Fibroblast of lung (primary cell): ENCODE measurements around the gene BCAR1. TPM values are rescaled to one million over a fixed set of nuclear protein-coding genes. Genes with fewer than 3 reads are reported as not detected.

ENCODE experiments used
- DNase-seq, 2 donors: peaks; one replicate each; pipeline versions ENCODE4 v3.0.0 to v3.0.0-alpha.2; 2010; ENCODE audit warnings: low read depth in 2 of 2
- H2AFZ ChIP-seq: 2 replicates; pipeline ENCODE4 v1.5.1; 2012; ENCODE audit warnings: low read length, control low read depth, inconsistent platforms
- H3K27ac ChIP-seq: 2 replicates; pipeline ENCODE4 v1.5.1; 2011; ENCODE audit warnings: low read length, control low read depth; ENCODE audit not compliant: insufficient read depth
- H3K27me3 ChIP-seq: 2 replicates; pipeline ENCODE4 v1.5.1; 2011; ENCODE audit warnings: mild to moderate bottlenecking, low read length; ENCODE audit not compliant: control insufficient read depth, insufficient read depth
- H3K36me3 ChIP-seq: 2 replicates; pipeline ENCODE4 v1.5.1; 2011; ENCODE audit warnings: low read length; ENCODE audit not compliant: control insufficient read depth, insufficient read depth
- H3K4me1 ChIP-seq: 2 replicates; pipeline ENCODE4 v1.5.1; 2011; ENCODE audit warnings: low read length; ENCODE audit not compliant: control insufficient read depth, insufficient read depth; ENCODE audit errors: extremely low read depth
- H3K4me2 ChIP-seq: 2 replicates; pipeline ENCODE4 v1.5.1; 2011; ENCODE audit warnings: low read length, control low read depth; ENCODE audit not compliant: insufficient read depth; ENCODE audit errors: extremely low read depth
- H3K4me3 ChIP-seq, 4 experiments: fragments of 200-600 bp in 1 of 4; sonication (generic) in 1 of 4; replicated peaks in 1 of 4; 2 replicates each; pipeline ENCODE4 v1.5.1; 2011 to 2016; ENCODE audit warnings: low read length in 4 of 4, low read depth in 3 of 4, mild to moderate bottlenecking in 3 of 4, control low read depth in 2 of 4, inconsistent platforms in 1 of 4, mixed read lengths in 1 of 4; ENCODE audit not compliant: insufficient read depth in 1 of 4; ENCODE audit errors: control extremely low read depth in 1 of 4
- H3K79me2 ChIP-seq: 2 replicates; pipeline ENCODE4 v1.5.1; 2012; ENCODE audit warnings: mild to moderate bottlenecking, low read length, inconsistent platforms; ENCODE audit not compliant: control insufficient read depth, insufficient read depth
- H3K9ac ChIP-seq: 2 replicates; pipeline ENCODE4 v1.5.1; 2011; ENCODE audit warnings: mild to moderate bottlenecking, low read length, control low read depth; ENCODE audit not compliant: insufficient read depth
- H3K9me3 ChIP-seq: 2 replicates; pipeline ENCODE4 v1.5.1; 2012; ENCODE audit warnings: low read depth, low read length; ENCODE audit not compliant: control insufficient read depth, insufficient read depth
- H4K20me1 ChIP-seq: 2 replicates; pipeline ENCODE4 v1.5.1; 2011; ENCODE audit warnings: low read length; ENCODE audit not compliant: control insufficient read depth, insufficient read depth; ENCODE audit errors: extremely low read depth
- CTCF ChIP-seq, 2 donors: IDR thresholded peaks in 1 of 2; conservative IDR thresholded peaks in 1 of 2; 1 replicate in 1 of 2; 2 replicates in 1 of 2; pipeline ENCODE4 v1.5.1; 2011 to 2012; ENCODE audit warnings: low read length in 2 of 2, control low read depth in 1 of 2, inconsistent platforms in 1 of 2, low read depth in 1 of 2, mild to moderate bottlenecking in 1 of 2
- EZH2 ChIP-seq: IDR thresholded peaks from 2 replicates; pipeline ENCODE4 v1.5.1; 2012; ENCODE audit warnings: low read length, control low read depth, mild to moderate bottlenecking; ENCODE audit errors: missing control alignments
- polyA plus RNA-seq, 2 donors: library from polyadenylated mRNA; depleted of rRNA in 1 of 2; stranded (reverse) in 1 of 2; unstranded in 1 of 2; fragments of >200 nt; gene quantifications; 2 replicates each; pipeline ENCODE4 v1.2.1, GENCODE V29; 2011 to 2012; ENCODE audit warnings: missing spikeins in 1 of 2
- total RNA-seq: library from RNA; depleted of rRNA; stranded (reverse); fragments of >200 nt; gene quantifications from 2 replicates; pipeline ENCODE4 v1.2.1, GENCODE V29; 2014

The BCAR1 gene
- total and polyA plus RNA-seq, 2 donors (not counting 1 experiment from before 2014, with no cell fraction given) = 36.8 to 66.5 TPM

GRCh38 chr16:75227361-75228142, 23.9 kb downstream of the BCAR1 start:
- no peaks in the 10 kb centered on the region for H3K4me1 ChIP-seq
- H3K79me2 ChIP-seq = peaks cover 4% of the 10 kb centered on the region
- no peak overlapping the region for H3K4me3 ChIP-seq
- H2AFZ ChIP-seq = no peak overlapping the region
- no peaks in the 10 kb centered on the region for H3K27me3 ChIP-seq
- H4K20me1 ChIP-seq = no peaks in the 10 kb centered on the region
- DNase-seq = no peak
- no peak overlapping the region for H3K27ac ChIP-seq
- no peak overlapping the region for H3K4me2 ChIP-seq
- H3K9me3 ChIP-seq = no peaks in the 10 kb centered on the region
- no peak overlapping the region for H3K9ac ChIP-seq
- TF ChIP-seq CTCF (conservative IDR thresholded peaks at IDR 0.05 in 1 of 2, IDR thresholded peaks at IDR 0.05 in 1 of 2; ENCODE audit: low read depth in 1 of 2, low read length in 2 of 2) (no peak), EZH2 (no peak)
- H3K36me3 ChIP-seq = peaks cover 28% of the 10 kb centered on the region

- H3K9me3 ChIP-seq = no peaks in the 10 kb centered on the region
- H2AFZ ChIP-seq = no peak overlapping the region
- H3K4me2 ChIP-seq = no peak overlapping the region
- no peak overlapping the region for H3K9ac ChIP-seq
- H3K27me3 ChIP-seq = no peaks in the 10 kb centered on the region
- H3K79me2 ChIP-seq = peaks cover 2% of the 10 kb centered on the region
- H3K4me1 ChIP-seq = no peaks in the 10 kb centered on the region
- H3K36me3 ChIP-seq = peaks cover 26% of the 10 kb centered on the region
- no peak overlapping the region for H3K27ac ChIP-seq
- H3K4me3 ChIP-seq = no peak overlapping the region
- TF ChIP-seq CTCF (conservative IDR thresholded peaks at IDR 0.05 in 1 of 2, IDR thresholded peaks at IDR 0.05 in 1 of 2; ENCODE audit: low read depth in 1 of 2, low read length in 2 of 2) (no peak), EZH2 (no peak)
- DNase-seq = no peak
- no peaks in the 10 kb centered on the region for H4K20me1 ChIP-seq
Observed at GRCh38 chr16:75226550-75227360, 24.7 kb downstream of the BCAR1 start.

- no peaks in the 10 kb centered on the region for H3K27me3 ChIP-seq
- H3K36me3 ChIP-seq = peaks cover 26% of the 10 kb centered on the region
- H3K9ac ChIP-seq = no peak overlapping the region
- no peak overlapping the region for H3K4me3 ChIP-seq
- peaks cover 2% of the 10 kb centered on the region for H3K79me2 ChIP-seq
- no peak for TF ChIP-seq EZH2
- TF ChIP-seq CTCF (conservative IDR thresholded peaks at IDR 0.05 in 1 of 2, IDR thresholded peaks at IDR 0.05 in 1 of 2; ENCODE audit: low read depth in 1 of 2, low read length in 2 of 2) = no peak
- no peaks in the 10 kb centered on the region for H4K20me1 ChIP-seq
- no peak overlapping the region for H3K4me2 ChIP-seq
- H3K4me1 ChIP-seq = no peaks in the 10 kb centered on the region
- DNase-seq = no peak
- H2AFZ ChIP-seq = no peak overlapping the region
- H3K27ac ChIP-seq = no peak overlapping the region
- no peaks in the 10 kb centered on the region for H3K9me3 ChIP-seq
Observed at GRCh38 chr16:75225678-75226515, 25.5 kb downstream of the BCAR1 start.
